ENCODE results near the gene MEF2A.
A peak's percentile ranks its signal among the peaks of the same experiment; 100 is the strongest.
"Not testable (repeated sequence)": the region's sequence is repeated elsewhere in the genome, so short reads cannot be mapped to it uniquely, and the experiment has no call there.

Gene MEF2A

GRCh38 chr15:99565299-99566156 is at the start of gene MEF2A:
Gene MEF2A, plus strand, starts transcription at chr15:99565984. Its CDS starts 67,136 bp downstream, at chr15:99633120.
- FAIRE-seq, result peak; percentile 93
- peak; percentile 86 for DNase-seq (ENCODE audit: insufficient read length, low spot score)

GRCh38 chr15:99518191-99518590 is 47.6 kb upstream of the MEF2A start:
- DNase-seq (ENCODE audit: insufficient read length, low spot score), result no peak
- no peak for FAIRE-seq

GRCh38 chr15:99519366-99519765 is 46.4 kb upstream of the MEF2A start:
- not testable (repeated sequence) for FAIRE-seq; DNase-seq (ENCODE audit: insufficient read length, low spot score)

DNA sequence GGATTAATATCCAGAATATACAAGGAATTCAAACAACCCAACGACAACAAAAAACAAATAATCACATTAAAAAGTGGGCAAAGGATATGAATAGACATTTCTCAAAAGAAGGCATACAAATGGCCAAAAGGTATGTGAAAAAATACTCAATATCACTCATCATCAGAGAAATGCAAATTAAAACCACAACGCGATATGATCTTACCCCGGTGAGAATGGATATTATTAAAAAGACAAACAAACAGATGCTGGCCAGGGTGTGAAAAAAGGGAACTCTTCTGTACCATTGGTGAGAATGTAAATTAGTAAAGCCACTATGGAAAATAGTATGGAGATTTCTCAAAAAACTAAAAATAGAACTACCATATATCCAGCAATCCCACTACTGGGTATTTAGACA is 43.5 kb upstream of the MEF2A start:
- no peak for FAIRE-seq
- DNase-seq (ENCODE audit: insufficient read length, low spot score), result no peak

GRCh38 chr15:99526176-99526575 is 39.6 kb upstream of the MEF2A start:
- peak; percentile 39 for FAIRE-seq

DNA sequence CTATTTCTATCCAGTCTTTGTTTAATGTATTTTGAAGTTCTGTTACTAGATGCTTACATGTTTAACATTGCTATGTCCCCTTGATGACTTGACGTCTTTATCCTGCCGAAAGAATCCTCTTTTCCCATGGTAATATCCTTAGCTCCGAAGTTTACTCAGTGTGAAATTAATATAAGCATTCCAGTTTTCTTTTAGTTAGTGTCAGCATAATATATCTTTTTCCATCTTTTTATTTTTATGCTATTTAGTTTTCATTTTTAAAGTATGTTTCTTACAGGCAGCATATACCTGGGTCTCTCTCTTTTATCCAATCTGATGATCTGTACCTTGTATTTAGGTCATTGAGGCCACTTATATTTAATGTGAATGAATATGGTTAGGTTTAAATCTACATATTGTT is 39.1 kb upstream of the MEF2A start:
- no peak for FAIRE-seq
- no peak for DNase-seq (ENCODE audit: insufficient read length, low spot score)

More at GRCh38 chr15:99526176-99526575, 39.6 kb upstream of the MEF2A start:
- no peak for DNase-seq (ENCODE audit: insufficient read length, low spot score)

- DNase-seq (ENCODE audit: insufficient read length, low spot score) (no peak), FAIRE-seq (no peak)
These were observed 29.3 kb upstream of the MEF2A start for GRCh38 chr15:99536422-99537040.

GRCh38 chr15:99537344-99537743 is 28.4 kb upstream of the MEF2A start:
- FAIRE-seq, result no peak
- no peak for DNase-seq (ENCODE audit: insufficient read length, low spot score)

DNA sequence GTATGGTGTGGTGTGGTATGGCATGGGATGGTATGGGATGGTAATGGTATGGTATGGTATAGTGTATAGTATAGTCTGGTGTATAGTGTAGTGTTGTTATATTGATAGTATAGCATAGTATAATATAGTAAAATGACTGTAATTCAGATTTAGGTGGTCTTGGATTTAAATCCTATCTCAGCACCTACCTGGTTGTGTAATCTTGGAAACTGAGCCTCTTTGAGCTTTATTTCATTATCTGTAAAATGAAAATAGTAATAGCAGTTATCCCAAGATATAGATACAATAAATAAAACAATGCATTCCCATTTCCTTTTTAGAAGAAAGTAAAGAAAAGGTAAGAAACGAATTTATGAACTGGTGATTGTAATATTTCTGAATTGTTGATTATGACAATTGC is 27.5 kb upstream of the MEF2A start:
- FAIRE-seq (no peak), DNase-seq (ENCODE audit: insufficient read length, low spot score) (no peak)

DNA sequence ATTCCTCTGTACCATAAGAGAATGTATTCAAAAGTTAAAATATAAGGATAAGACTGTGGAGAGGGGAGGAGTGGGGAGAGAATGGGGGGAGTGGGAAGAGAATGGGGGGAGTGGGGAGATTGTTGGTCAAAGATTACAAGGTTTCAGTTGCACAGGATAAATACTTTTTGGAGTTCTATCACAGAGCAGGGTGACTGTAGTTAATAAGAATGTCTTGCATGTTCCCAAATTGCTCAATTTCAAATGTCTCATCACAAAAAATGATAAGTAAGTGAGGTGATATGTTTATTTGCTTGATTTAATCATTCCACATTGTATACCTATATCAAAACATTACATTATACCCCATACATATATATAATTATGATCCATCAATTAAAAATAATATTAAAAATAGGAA is 23.0 kb upstream of the MEF2A start:
- DNase-seq (ENCODE audit: insufficient read length, low spot score) (no peak), FAIRE-seq (no peak)

DNA sequence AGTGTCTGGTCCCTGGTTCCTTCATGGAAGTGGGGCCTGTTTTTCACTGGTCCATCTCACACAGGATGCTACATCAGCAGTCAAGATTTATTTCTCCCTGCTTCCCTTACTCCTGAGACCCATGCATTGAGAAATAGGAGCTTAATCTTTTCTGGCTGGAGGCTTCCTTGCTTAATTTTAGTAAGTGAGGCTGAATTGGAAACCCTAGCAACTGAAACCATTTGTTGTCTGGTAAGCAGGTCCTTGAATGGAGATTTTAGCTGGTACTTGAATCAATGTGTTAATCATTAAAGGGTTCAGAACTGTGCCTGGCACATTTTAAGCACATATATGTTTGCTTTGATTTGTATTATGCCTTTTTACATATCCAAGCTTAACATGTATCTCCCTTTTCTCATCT is 20.2 kb upstream of the MEF2A start:
- peak; percentile 39 for FAIRE-seq
- no peak for DNase-seq (ENCODE audit: insufficient read length, low spot score)

GRCh38 chr15:99546441-99547100 is 19.2 kb upstream of the MEF2A start:
- FAIRE-seq, result no peak
- no peak for DNase-seq (ENCODE audit: insufficient read length, low spot score)

DNA sequence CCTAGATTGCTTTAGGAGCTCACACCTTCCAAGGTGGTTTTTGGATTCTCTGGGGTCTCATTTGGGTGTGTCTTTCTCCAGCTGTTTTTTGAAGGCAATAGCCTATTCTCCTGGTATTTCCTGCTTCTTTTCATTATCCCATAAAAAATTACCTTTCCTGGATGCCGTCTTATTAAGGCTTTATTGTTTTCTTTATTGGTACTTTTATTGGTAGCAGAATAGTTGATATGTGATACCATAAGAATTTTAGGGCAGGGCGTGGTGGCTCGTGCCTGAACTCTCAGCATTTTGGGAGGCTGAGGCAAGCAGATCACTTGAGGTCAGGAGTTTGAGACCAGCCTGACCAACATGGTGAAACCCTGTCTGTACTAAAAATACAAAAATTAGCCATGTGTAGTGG is 18.3 kb upstream of the MEF2A start:
- FAIRE-seq (no peak), DNase-seq (ENCODE audit: insufficient read length, low spot score) (no peak)

- FAIRE-seq (no peak), DNase-seq (ENCODE audit: insufficient read length, low spot score) (no peak)
These were observed 15.7 kb upstream of the MEF2A start for GRCh38 chr15:99550077-99550476.

DNA sequence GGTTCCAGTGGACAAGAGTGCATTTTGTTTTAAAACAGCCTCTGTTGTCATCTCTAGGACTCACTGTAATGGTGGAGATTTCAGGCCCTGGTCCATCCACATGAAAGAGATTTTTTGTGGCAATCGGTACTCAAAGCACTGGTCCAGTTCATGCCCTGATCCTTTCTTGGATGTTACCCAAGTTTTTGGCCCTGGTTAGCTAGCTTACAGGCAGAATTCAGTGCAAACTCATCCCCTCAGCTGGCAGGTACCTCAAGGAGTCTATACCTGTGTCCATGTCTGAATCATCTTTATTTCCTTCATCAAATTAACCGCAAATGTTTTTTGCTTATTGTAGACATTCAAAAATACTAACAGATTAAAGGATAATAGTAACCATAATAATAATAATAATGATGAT is 13.7 kb upstream of the MEF2A start:
- FAIRE-seq, result no peak
- no peak for DNase-seq (ENCODE audit: insufficient read length, low spot score)

DNA sequence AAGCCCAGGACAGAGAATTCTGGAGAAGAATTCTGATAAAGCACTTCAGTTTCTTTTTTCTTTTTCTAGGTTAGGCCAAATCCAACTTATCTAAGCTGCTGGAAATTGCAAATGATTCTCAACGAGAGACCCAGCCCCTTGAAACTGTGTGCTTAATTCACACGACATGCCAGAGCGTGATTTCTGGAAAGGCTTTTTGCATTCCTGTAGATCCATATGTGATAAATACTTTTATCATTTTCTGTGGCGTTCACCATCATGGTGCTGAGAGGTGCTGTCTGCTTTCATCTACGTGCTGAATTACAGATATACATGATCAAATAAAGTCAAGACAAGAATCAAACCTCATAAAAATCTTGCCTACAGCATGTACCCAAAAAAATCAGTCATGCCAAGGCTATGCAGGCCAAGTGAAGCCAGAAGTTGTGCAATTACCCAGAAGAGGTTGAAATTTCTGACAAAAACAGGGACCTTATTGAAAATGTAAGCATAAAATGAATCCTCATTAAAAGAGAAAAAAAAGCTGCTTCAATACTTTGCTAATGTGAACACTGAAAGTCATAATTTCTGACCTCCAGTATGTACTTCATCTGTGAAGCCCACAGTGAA is 10.8 kb upstream of the MEF2A start:
- no peak for FAIRE-seq
- no peak for DNase-seq (ENCODE audit: insufficient read length, low spot score)

- FAIRE-seq, result no peak
- DNase-seq (ENCODE audit: insufficient read length, low spot score), result no peak
These were observed 9.8 kb upstream of the MEF2A start for GRCh38 chr15:99556011-99556410.

DNA sequence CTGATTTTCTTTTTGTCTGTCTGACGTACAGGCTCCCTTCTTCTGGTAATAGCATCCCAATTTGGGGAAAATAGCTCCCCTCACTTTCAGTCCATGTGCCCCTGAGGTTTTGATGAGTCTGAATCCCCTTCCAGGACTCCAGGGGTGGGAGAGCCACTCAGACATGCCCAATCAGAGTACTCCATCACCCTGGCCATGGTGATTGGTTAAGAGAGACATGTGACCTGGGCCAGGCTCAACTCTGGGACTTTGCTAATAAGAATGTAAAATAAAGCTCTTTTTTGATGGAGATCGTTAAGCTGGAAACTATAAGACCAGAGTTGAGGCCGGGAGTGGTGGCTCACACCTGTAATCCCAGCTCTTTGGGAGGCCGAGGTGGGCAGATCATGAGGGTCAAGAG is 9.2 kb upstream of the MEF2A start:
- DNase-seq (ENCODE audit: insufficient read length, low spot score), result no peak
- no peak for FAIRE-seq

- no peak for DNase-seq (ENCODE audit: insufficient read length, low spot score)
- FAIRE-seq, result no peak
These were observed 7.7 kb upstream of the MEF2A start for GRCh38 chr15:99558084-99558483.

- no peak for FAIRE-seq
- no peak for DNase-seq (ENCODE audit: insufficient read length, low spot score)
These were observed 7.2 kb upstream of the MEF2A start for GRCh38 chr15:99558571-99558970.

GRCh38 chr15:99561476-99562230 is 4.1 kb upstream of the MEF2A start:
- FAIRE-seq (no peak), DNase-seq (ENCODE audit: insufficient read length, low spot score) (no peak)
